ENCODE data around the gene CNNM1. TPM values are rescaled to one million over a fixed set of nuclear protein-coding genes. Genes with fewer than 3 reads are reported as not detected.

The CNNM1 gene
- polyA plus RNA-seq, 1 experiment, result 0.14 TPM

DNA sequence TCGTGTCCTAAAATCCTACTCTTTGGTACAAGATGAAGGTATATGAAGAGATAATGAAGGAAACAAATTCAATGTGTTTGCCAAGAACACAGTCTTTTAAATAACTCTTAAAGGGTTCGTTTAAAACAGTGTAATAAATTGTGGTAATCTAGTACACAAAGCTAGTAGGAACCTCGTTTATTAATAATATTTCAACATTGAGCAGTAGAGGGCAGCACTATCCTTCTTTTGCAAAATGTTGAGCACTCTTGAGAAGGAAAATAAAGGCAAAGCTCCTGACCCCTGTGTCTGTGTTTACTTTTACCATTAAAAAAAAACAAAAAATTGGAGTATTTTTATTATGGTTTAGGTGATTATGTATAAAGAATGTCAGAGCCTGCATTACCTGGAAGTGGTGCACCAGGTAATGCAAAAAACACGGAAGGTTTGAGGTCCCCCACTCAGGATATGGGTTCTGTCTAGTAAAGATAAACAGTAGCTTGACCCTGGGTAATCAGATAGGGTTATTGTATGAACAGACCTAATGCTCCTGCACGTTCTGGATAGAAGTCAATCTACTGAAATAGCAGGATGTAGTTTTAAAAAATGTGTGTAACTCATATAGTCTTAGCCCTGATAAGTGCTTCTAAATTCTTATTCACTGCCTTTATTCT is 107.0 kb downstream of the CNNM1 start:
- no peak overlapping the region for H3K27ac ChIP-seq (ENCODE audit: low read depth, low read length)
- DNase-seq (ENCODE audit: low read depth, low spot score), result peak; percentile 23
- ChIA-PET CTCF (interaction anchor here (0.6 to 13.7 kb wide), 44 partner anchors 8 to 354 kb away, joined by 3 to 413 read pairs (median 6); partner anchors contain the start of gene SLC25A28), POLR2A (no interaction called here)
- H3K9me3 ChIP-seq (ENCODE audit: control insufficient read depth, insufficient read depth, low read length), result no peaks in the 10 kb centered on the region
- H3K27me3 ChIP-seq (ENCODE audit: control insufficient read depth, insufficient read depth, low read length), result no peaks in the 10 kb centered on the region
- TF ChIP-seq, protein P1, sequence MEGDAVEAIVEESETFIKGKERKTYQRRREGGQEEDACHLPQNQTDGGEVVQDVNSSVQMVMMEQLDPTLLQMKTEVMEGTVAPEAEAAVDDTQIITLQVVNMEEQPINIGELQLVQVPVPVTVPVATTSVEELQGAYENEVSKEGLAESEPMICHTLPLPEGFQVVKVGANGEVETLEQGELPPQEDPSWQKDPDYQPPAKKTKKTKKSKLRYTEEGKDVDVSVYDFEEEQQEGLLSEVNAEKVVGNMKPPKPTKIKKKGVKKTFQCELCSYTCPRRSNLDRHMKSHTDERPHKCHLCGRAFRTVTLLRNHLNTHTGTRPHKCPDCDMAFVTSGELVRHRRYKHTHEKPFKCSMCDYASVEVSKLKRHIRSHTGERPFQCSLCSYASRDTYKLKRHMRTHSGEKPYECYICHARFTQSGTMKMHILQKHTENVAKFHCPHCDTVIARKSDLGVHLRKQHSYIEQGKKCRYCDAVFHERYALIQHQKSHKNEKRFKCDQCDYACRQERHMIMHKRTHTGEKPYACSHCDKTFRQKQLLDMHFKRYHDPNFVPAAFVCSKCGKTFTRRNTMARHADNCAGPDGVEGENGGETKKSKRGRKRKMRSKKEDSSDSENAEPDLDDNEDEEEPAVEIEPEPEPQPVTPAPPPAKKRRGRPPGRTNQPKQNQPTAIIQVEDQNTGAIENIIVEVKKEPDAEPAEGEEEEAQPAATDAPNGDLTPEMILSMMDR (IDR thresholded peaks at IDR 0.05; ENCODE audit: low read depth, low read length), result peak; percentile 48
- H3K4me3 ChIP-seq (ENCODE audit: low read depth, low read length), result no peak overlapping the region

DNA sequence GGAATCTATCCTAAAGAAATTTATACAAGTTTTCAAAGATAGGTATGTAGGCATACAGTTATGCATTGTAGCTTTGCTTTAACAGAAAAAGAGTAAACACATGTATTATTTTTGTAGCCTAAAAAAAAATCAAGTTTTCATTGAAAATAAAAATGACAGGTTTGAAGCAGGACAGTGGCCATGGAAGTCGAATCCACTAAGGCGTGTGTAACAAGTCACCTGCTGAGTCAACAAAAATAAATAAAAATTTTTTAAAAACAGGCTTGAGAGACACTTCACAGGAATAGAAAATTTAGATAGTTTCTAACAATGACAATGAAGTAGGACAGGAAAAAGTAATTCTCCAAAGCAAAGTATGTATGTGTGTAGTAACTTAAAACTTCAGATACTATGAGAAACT is 109.7 kb downstream of the CNNM1 start:
- Histone ChIP-seq H3K27me3 (ENCODE audit: control insufficient read depth, insufficient read depth, low read length) (no peaks in the 10 kb centered on the region), H3K27ac (ENCODE audit: low read depth, low read length) (no peak overlapping the region), H3K4me3 (ENCODE audit: low read depth, low read length) (no peak overlapping the region), H3K9me3 (ENCODE audit: control insufficient read depth, insufficient read depth, low read length) (no peaks in the 10 kb centered on the region)
- TF ChIP-seq, protein P1 (IDR thresholded peaks at IDR 0.05; ENCODE audit: low read depth, low read length), result no peak
- ChIA-PET CTCF (interaction anchor here (1.4 to 13.7 kb wide), 2 partner anchors 109 to 176 kb away, joined by 3 to 413 read pairs; partner anchors contain the start of gene SLC25A28), POLR2A (no interaction called here)
- DNase-seq (ENCODE audit: low read depth, low spot score), result no peak

DNA sequence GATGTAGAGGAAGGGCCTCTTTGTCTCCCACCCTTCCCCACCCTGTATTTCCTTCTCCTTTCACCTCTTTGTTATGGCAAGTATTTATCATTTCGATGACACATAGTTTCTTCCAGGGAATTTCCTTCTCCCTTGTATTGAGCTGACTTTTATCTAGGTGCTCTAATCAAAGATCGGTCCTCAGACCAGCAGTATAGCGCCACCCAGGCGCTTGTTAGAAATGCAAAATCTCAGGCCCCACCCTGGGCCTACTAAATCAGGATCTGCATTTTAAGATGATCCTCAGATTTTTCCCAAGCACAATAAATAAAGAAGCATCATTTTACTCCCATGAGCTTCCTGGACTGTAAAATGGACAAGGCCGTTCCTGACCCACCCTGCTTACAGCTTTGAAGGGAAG is 113.2 kb downstream of the CNNM1 start:
- DNase-seq (ENCODE audit: low read depth, low spot score), result no peak
- peaks cover 12% of the 10 kb centered on the region for H3K27me3 ChIP-seq (ENCODE audit: control insufficient read depth, insufficient read depth, low read length)
- CTCF ChIA-PET, result interaction anchor here (13.7 kb wide), 1 partner anchor 173 kb away, joined by 413 read pairs; the partner anchor contains the start of gene SLC25A28
- H3K9me3 ChIP-seq (ENCODE audit: control insufficient read depth, insufficient read depth, low read length), result no peaks in the 10 kb centered on the region
- no peak overlapping the region for H3K4me3 ChIP-seq (ENCODE audit: low read depth, low read length)
- TF ChIP-seq, protein P1 (IDR thresholded peaks at IDR 0.05; ENCODE audit: low read depth, low read length), result no peak
- H3K27ac ChIP-seq (ENCODE audit: low read depth, low read length), result no peak overlapping the region
- POLR2A ChIA-PET, result interaction anchor here (0.6 kb wide), 1 partner anchor 218 kb away, joined by 3 read pairs; no protein-coding TSS in a partner anchor

DNA sequence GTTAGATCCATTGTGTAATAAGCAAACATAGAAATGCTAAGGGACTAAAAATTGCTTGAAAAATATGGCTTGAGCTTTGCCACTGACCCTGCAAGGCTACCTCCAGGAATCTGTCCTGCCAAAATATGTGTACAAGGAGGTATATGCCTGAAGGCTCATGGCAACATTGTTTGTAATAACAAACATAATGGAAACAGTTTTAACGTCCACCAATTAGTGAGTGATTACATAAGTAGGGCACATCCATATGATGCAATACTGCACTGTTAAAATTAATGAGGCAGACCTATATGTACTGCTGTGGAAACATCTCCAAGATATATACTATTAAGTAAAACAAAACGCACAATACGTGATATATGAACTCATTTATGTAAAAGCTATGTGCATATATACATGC is 114.3 kb downstream of the CNNM1 start:
- no peak for DNase-seq (ENCODE audit: low read depth, low spot score)
- POLR2A ChIA-PET, result no interaction called here
- CTCF ChIA-PET, result interaction anchor here (0.6 to 2.2 kb wide), 3 partner anchors 8 to 120 kb away, joined by 3 to 15 read pairs (median 4); no protein-coding TSS in a partner anchor

More for the DNA sequence above, 114.3 kb downstream of the CNNM1 start:
- TF ChIP-seq, protein P1 (IDR thresholded peaks at IDR 0.05; ENCODE audit: low read depth, low read length), result no peak
- Histone ChIP-seq H3K27ac (ENCODE audit: low read depth, low read length) (no peak overlapping the region), H3K27me3 (ENCODE audit: control insufficient read depth, insufficient read depth, low read length) (peaks cover 19% of the 10 kb centered on the region), H3K9me3 (ENCODE audit: control insufficient read depth, insufficient read depth, low read length) (no peaks in the 10 kb centered on the region), H3K4me3 (ENCODE audit: low read depth, low read length) (no peak overlapping the region)

Other genes starting within 250 kb of the CNNM1 start
- gene HPSE2, start 93.5 kb upstream of the CNNM1 start, polyA plus RNA-seq (2011; rRNA removed), result not detected in 2 replicates
- gene GOT1, start 101.3 kb downstream of the CNNM1 start, polyA plus RNA-seq (2011; rRNA removed), result 34.5 and 41.5 TPM in 2 replicates
- not detected in 2 replicates for gene NKX2-3, start 203.6 kb downstream of the CNNM1 start, polyA plus RNA-seq (2011; rRNA removed)

Data from AG04450 (cell line).